Vagina (tissue), 2 donors: ENCODE results near the gene VPREB3. TPM values are rescaled to one million over a fixed set of nuclear protein-coding genes. Genes with fewer than 3 reads are reported as not detected.

Experiments used
- DNase-seq, 2 donors: peaks; one replicate each; pipeline ENCODE4 v3.0.0-alpha.2; 2017; ENCODE audit errors: extremely low spot score in 2 of 2
- H3K27ac ChIP-seq: fragments of 200-600 bp; sonication (generic); one replicate; pipeline ENCODE4 v1.5.1; 2019
- H3K27me3 ChIP-seq: fragments of 200-600 bp; sonication (generic); one replicate; pipeline ENCODE4 v1.5.1; 2019
- H3K36me3 ChIP-seq, 2 donors: fragments of 200-600 bp; sonication (generic); one replicate each; pipeline ENCODE4 v1.5.1; 2017 to 2019
- H3K4me1 ChIP-seq: fragments of 200-600 bp; sonication (generic); one replicate; pipeline ENCODE4 v1.5.1; 2019
- H3K4me3 ChIP-seq, 2 donors: fragments of 200-600 bp; sonication (generic); 1 replicate in 1 of 2; 2 replicates in 1 of 2; pipeline ENCODE4 v1.5.1; 2016 to 2019
- H3K9me3 ChIP-seq: fragments of 200-600 bp; sonication (generic); one replicate; pipeline ENCODE4 v1.5.1; 2019
- CTCF ChIP-seq, 3 experiments: fragments of 450-650 bp in 2 of 3; fragments of 200-600 bp in 1 of 3; sonication (generic) in 1 of 3; IDR thresholded peaks; one replicate each; pipeline ENCODE4 v1.5.1; 2017 to 2019; ENCODE audit warnings: antibody characterized with exemption in 3 of 3, mild to moderate bottlenecking in 2 of 3, moderate library complexity in 2 of 3
- POLR2A ChIP-seq, 2 donors: fragments of 450-650 bp; IDR thresholded peaks; one replicate each; pipeline ENCODE4 v1.6.1; 2017; ENCODE audit warnings: antibody characterized with exemption in 2 of 2, mild to moderate bottlenecking in 2 of 2, moderate library complexity in 2 of 2
- POLR2AphosphoS5 ChIP-seq, 2 donors: sonication (generic); formaldehyde crosslinking; IDR thresholded peaks; one replicate each; pipeline ENCODE4 v1.9.0; 2017; ENCODE audit warnings: antibody characterized with exemption in 2 of 2, mild to moderate bottlenecking in 2 of 2, low read depth in 1 of 2; ENCODE audit not compliant: insufficient read depth in 1 of 2
- intact Hi-C: fragments of 100-400 bp; cut with DNase I; formaldehyde crosslinking; loops from one replicate; pipeline ENCODE4 v1.15.1; 2023
- total RNA-seq: library from RNA; depleted of rRNA; stranded (reverse); fragments of >200 nt; gene quantifications from one replicate; pipeline ENCODE4 v1.2.3, GENCODE V29; 2016

VPREB3 gene
- total RNA-seq, 1 donor from 2014 or later: not detected

- TF ChIP-seq CTCF (IDR thresholded peaks at IDR 0.05): no peak
- TF ChIP-seq POLR2A (IDR thresholded peaks at IDR 0.05): peak in 1 of 2 donors; percentile 56
- peak; percentile 46 to 67 for TF ChIP-seq POLR2AphosphoS5 (IDR thresholded peaks at IDR 0.05; ENCODE audit: insufficient read depth in 1 of 2, low read depth in 1 of 2)
- Histone ChIP-seq H3K4me1 (peaks cover 66% of the 10 kb centered on the region), H3K9me3 (no peaks in the 10 kb centered on the region), H3K27ac (peak within 1 kb of the TSS; percentile 100), H3K36me3 (no peaks in the 10 kb centered on the region), H3K4me3 (peak within 1 kb of the TSS; percentile 88 to 93), H3K27me3 (no peaks in the 10 kb centered on the region)
- no peak for DNase-seq
- intact Hi-C loops: no loop called here
Measured at GRCh38 chr22:23786752-23787599, 32.8 kb upstream of the VPREB3 start, which contains the start of gene SMARCB1. TSS of gene SMARCB1 (plus strand) at chr22:23786966. CDS start at chr22:23787170, 204 bp downstream.

- DNase-seq: no peak
- H3K9me3 ChIP-seq: no peaks in the 10 kb centered on the region
- TF ChIP-seq POLR2AphosphoS5 (IDR thresholded peaks at IDR 0.05; ENCODE audit: insufficient read depth in 1 of 2, low read depth in 1 of 2) (no peak), CTCF (IDR thresholded peaks at IDR 0.05) (no peak), POLR2A (IDR thresholded peaks at IDR 0.05) (no peak)
- H3K36me3 ChIP-seq: no peaks in the 10 kb centered on the region
- peak overlapping the region; percentile 88 to 93 for H3K4me3 ChIP-seq
- intact Hi-C loops: no loop called here
- H3K4me1 ChIP-seq: peaks cover 66% of the 10 kb centered on the region
- H3K27me3 ChIP-seq: no peaks in the 10 kb centered on the region
- H3K27ac ChIP-seq: peak overlapping the region; percentile 100
Measured at GRCh38 chr22:23786261-23786710, 32.1 kb upstream of the VPREB3 start.

- H3K27me3 ChIP-seq: no peaks in the 10 kb centered on the region
- intact Hi-C loops: no loop called here
Measured at GRCh38 chr22:23784215-23784732, 30.0 kb upstream of the VPREB3 start.

GRCh38 chr22:23783265-23784150 lies 29.3 kb upstream of the VPREB3 start:
- Histone ChIP-seq H3K4me3 (no peak overlapping the region), H3K27ac (no peak overlapping the region), H3K36me3 (no peaks in the 10 kb centered on the region), H3K27me3 (no peaks in the 10 kb centered on the region), H3K9me3 (no peaks in the 10 kb centered on the region), H3K4me1 (peaks cover 48% of the 10 kb centered on the region)
- no peak for TF ChIP-seq POLR2A (IDR thresholded peaks at IDR 0.05)
- no peak for TF ChIP-seq POLR2AphosphoS5 (IDR thresholded peaks at IDR 0.05; ENCODE audit: insufficient read depth in 1 of 2, low read depth in 1 of 2)
- no peak for TF ChIP-seq CTCF (IDR thresholded peaks at IDR 0.05)
- intact Hi-C loops: no loop called here
- DNase-seq: no peak

More at GRCh38 chr22:23784215-23784732, 30.0 kb upstream of the VPREB3 start:
- no peak for TF ChIP-seq CTCF (IDR thresholded peaks at IDR 0.05)
- TF ChIP-seq POLR2A (IDR thresholded peaks at IDR 0.05): no peak
- no peak overlapping the region for H3K4me3 ChIP-seq
- H3K27ac ChIP-seq: no peak overlapping the region
- no peaks in the 10 kb centered on the region for H3K9me3 ChIP-seq
- H3K36me3 ChIP-seq: no peaks in the 10 kb centered on the region
- no peak for DNase-seq
- peaks cover 53% of the 10 kb centered on the region for H3K4me1 ChIP-seq
